ENCODE results near the gene PDIA2.

- TF ChIP-seq CTCF (IDR thresholded peaks at IDR 0.05; ENCODE audit: low read depth, low read length, missing input control) (no peak), GABPA (IDR thresholded peaks at IDR 0.05 in 1 of 2, conservative IDR thresholded peaks at IDR 0.05 in 1 of 2) (no peak), MAX (IDR thresholded peaks at IDR 0.05) (no peak), ATF3 (IDR thresholded peaks at IDR 0.05) (no peak), REST (IDR thresholded peaks at IDR 0.05) (no peak), ZBTB33 (IDR thresholded peaks at IDR 0.05) (no peak), TAF1 (conservative IDR thresholded peaks at IDR 0.05) (no peak), YY1 (IDR thresholded peaks at IDR 0.05) (no peak), JUND (IDR thresholded peaks at IDR 0.05) (no peak)
Observed at GRCh38 chr16:265002-265529, 17.9 kb upstream of the PDIA2 start.
